Measurements from ENCODE around the gene SLC2A9.

DNA sequence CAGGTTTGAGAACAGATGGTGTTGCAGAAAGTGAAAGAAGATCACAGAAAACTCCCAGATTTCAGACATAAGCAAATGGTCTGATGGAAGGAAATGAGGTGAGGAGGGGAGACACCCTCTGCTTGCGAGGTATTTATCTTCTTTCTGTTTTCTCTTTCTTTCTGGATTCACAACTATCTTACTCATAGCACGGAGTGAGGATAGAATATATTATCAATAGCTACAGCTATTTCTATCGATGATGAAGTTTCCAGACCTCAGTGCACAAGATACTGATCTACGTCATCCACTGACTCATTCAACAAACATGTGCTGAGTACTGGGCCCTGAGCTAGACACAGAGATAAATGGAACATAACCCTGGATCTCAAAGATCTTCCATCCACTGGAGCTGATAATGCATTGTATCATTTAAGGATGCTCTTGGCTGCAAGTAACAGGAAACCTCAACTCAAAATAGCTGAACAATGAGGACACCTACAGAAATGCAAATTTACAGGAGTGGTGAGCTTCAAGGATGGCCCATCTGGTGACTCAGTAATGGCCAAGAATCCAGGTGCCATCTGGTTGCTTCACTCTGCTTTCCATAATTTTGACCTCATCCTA, 21.2 kb downstream of the SLC2A9 start:
- no peak for TF ChIP-seq EZH2phosphoT487 (IDR thresholded peaks at IDR 0.05; ENCODE audit: low read depth)
- TF ChIP-seq, protein P1, sequence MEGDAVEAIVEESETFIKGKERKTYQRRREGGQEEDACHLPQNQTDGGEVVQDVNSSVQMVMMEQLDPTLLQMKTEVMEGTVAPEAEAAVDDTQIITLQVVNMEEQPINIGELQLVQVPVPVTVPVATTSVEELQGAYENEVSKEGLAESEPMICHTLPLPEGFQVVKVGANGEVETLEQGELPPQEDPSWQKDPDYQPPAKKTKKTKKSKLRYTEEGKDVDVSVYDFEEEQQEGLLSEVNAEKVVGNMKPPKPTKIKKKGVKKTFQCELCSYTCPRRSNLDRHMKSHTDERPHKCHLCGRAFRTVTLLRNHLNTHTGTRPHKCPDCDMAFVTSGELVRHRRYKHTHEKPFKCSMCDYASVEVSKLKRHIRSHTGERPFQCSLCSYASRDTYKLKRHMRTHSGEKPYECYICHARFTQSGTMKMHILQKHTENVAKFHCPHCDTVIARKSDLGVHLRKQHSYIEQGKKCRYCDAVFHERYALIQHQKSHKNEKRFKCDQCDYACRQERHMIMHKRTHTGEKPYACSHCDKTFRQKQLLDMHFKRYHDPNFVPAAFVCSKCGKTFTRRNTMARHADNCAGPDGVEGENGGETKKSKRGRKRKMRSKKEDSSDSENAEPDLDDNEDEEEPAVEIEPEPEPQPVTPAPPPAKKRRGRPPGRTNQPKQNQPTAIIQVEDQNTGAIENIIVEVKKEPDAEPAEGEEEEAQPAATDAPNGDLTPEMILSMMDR (IDR thresholded peaks at IDR 0.05; ENCODE audit: low read depth, low read length), result no peak

Measured in OCI-LY3 (cell line).